Stomach (tissue), 4 donors: Measurements from ENCODE around the gene ELANE.
"Not testable (repeated sequence)": the region's sequence is repeated elsewhere in the genome, so short reads cannot be mapped to it uniquely, and the experiment has no call there.

Source experiments
- EP300 ChIP-seq: sonication (generic); formaldehyde crosslinking; IDR thresholded peaks from one replicate; pipeline ENCODE4 v1.6.1; 2017; ENCODE audit warnings: antibody characterized with exemption
- POLR2A ChIP-seq, 4 donors: fragments of 450-650 bp; IDR thresholded peaks; one replicate each; pipeline ENCODE4 v1.6.1; 2016; ENCODE audit warnings: antibody characterized with exemption in 4 of 4, control low read depth in 2 of 4, mild to moderate bottlenecking in 1 of 4, moderate library complexity in 1 of 4
- POLR2AphosphoS5 ChIP-seq, 3 donors: sonication (generic); formaldehyde crosslinking; IDR thresholded peaks; one replicate each; pipeline ENCODE4 v1.6.1; 2016; ENCODE audit warnings: antibody characterized with exemption in 3 of 3
- TF ChIP-seq, protein P1 (sequence below), 7 experiments: fragments of 450-650 bp in 4 of 7; fragments of 200-600 bp in 3 of 7; sonication (generic) in 3 of 7; IDR thresholded peaks; one replicate each; pipeline ENCODE4 v1.5.1; 2016 to 2019; ENCODE audit warnings: antibody characterized with exemption in 7 of 7, control low read depth in 2 of 7, mild to moderate bottlenecking in 1 of 7

DNA sequence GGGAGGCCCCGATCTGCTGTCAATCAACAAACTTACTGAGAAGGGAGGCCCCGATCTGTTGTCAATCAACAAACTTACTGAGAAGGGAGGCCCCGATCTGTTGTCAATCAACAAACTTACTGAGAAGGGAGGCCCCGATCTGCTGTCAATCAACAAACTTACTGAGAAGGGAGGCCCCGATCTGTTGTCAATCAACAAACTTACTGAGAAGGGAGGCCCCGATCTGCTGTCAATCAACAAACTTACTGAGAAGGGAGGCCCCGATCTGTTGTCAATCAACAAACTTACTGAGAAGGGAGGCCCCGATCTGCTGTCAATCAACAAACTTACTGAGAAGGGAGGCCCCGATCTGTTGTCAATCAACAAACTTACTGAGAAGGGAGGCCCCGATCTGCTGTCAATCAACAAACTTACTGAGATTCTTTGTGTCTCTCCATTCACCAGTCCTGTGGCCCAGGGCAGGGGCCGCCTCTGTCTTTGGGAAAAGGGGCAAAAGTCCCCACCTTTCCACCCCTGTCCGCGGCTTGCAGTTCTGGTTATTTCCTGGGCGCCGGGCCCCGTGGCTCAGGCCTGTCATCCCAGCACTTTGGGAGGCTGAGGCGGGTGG lies 1.6 kb downstream of the ELANE start:
- TF ChIP-seq, protein P1, sequence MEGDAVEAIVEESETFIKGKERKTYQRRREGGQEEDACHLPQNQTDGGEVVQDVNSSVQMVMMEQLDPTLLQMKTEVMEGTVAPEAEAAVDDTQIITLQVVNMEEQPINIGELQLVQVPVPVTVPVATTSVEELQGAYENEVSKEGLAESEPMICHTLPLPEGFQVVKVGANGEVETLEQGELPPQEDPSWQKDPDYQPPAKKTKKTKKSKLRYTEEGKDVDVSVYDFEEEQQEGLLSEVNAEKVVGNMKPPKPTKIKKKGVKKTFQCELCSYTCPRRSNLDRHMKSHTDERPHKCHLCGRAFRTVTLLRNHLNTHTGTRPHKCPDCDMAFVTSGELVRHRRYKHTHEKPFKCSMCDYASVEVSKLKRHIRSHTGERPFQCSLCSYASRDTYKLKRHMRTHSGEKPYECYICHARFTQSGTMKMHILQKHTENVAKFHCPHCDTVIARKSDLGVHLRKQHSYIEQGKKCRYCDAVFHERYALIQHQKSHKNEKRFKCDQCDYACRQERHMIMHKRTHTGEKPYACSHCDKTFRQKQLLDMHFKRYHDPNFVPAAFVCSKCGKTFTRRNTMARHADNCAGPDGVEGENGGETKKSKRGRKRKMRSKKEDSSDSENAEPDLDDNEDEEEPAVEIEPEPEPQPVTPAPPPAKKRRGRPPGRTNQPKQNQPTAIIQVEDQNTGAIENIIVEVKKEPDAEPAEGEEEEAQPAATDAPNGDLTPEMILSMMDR (IDR thresholded peaks at IDR 0.05) = not testable (repeated sequence)
- TF ChIP-seq POLR2A (IDR thresholded peaks at IDR 0.05); EP300; POLR2AphosphoS5 (IDR thresholded peaks at IDR 0.05): not testable (repeated sequence)
